ENCODE data around the gene RPTOR.

The RPTOR gene

DNA sequence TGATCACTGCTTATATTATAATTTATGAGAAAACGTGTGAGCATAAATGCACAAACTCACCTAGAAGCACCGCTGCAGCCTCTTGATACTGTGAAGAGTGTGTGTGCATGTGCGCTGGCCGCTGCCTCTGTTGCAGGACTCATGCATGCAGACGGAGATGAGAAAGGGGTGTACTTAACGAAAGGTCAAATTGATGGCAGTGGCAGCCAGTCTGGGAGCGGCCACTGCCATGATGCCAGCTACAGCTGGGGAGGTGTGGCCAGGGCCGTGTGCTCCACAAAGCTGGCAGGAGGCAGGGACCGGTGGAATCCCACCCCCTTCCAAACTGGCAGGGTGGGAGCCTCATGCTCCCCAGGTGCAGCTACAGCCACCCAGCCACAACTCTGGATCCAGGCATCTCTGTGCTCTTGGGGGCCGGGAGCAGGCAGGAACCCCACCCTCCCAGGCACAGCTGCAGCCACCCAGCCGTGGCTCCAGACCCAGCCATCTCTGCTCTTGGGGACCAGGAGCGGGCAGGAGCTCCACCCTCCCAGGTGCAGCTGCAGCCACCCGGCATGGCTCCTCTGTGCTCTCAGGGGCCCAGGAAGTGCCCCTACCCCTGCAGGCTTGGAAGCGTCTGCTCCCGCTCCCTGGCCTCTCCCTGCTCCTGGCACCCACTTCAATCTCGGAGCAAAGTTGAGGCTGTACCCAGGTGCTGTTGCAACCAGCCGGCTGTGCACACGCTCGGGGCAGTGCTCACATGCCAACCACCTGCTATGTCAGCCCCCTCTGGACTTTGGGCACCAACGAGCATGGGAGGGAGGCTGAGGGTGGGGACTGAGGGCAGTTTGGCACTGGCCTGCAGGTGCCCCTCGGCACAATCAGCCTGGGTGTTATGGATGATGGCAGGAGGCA lies 369.5 kb downstream of the RPTOR start:
- no peaks in the 10 kb centered on the region for H4K20me1 ChIP-seq (ENCODE audit: insufficient read depth, low read length)
- no peak overlapping the region for H3K4me2 ChIP-seq (ENCODE audit: insufficient read depth, low read length)
- H3K27ac ChIP-seq (ENCODE audit: low read length): no peak overlapping the region
- H3K4me3 ChIP-seq (ENCODE audit: low read depth in 1 of 2, low read length in 2 of 2): no peak overlapping the region
- H3K9ac ChIP-seq (ENCODE audit: low read depth, low read length): no peak overlapping the region
- H3K79me2 ChIP-seq (ENCODE audit: insufficient read depth, low read length): no peaks in the 10 kb centered on the region
- no peak for ATAC-seq (ENCODE audit: insufficient read depth, low read depth)
- no peaks in the 10 kb centered on the region for H3K27me3 ChIP-seq (ENCODE audit: insufficient read depth, low read length, poor library complexity)
- no peak for TF ChIP-seq CTCF (IDR thresholded peaks at IDR 0.05; ENCODE audit: borderline replicate concordance, extremely low read depth, low read length, poor library complexity, severe bottlenecking)
- H3K36me3 ChIP-seq (ENCODE audit: insufficient read depth, low read length): peaks cover 81% of the 10 kb centered on the region
- no peak overlapping the region for H2AFZ ChIP-seq (ENCODE audit: low read depth, low read length)
- no peaks in the 10 kb centered on the region for H3K4me1 ChIP-seq (ENCODE audit: insufficient read depth, low read length)
- peaks cover 32% of the 10 kb centered on the region for H3K9me3 ChIP-seq (ENCODE audit: insufficient read depth, low read length, severe bottlenecking)
- DNase-seq: no peak

DNA sequence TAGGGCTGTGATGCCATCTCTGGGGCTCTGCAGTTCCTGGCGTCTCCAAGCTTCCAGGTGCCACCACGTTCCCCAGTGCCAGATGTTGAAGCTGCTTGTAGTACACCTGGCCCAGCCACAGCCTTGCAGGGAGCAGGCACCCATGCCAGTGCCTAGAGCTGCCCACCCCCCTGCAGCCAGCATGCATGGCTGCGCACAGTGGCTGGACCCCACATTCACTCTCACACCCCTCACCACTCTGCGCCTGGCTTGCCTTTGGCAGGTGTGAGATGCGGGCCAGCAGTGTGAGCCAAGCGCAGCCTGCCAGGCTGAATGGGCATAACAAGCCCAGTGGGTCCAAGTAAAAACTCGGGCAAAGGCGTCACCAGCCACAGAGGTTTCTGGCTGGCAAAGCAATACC lies 371.6 kb downstream of the RPTOR start:
- Histone ChIP-seq H4K20me1 (ENCODE audit: insufficient read depth, low read length) (no peaks in the 10 kb centered on the region), H3K9ac (ENCODE audit: low read depth, low read length) (no peak overlapping the region), H3K36me3 (ENCODE audit: insufficient read depth, low read length) (peaks cover 68% of the 10 kb centered on the region), H3K79me2 (ENCODE audit: insufficient read depth, low read length) (no peaks in the 10 kb centered on the region), H3K4me1 (ENCODE audit: insufficient read depth, low read length) (no peaks in the 10 kb centered on the region), H3K27me3 (ENCODE audit: insufficient read depth, low read length, poor library complexity) (no peaks in the 10 kb centered on the region), H3K27ac (ENCODE audit: low read length) (no peak overlapping the region), H3K4me2 (ENCODE audit: insufficient read depth, low read length) (no peak overlapping the region), H3K9me3 (ENCODE audit: insufficient read depth, low read length, severe bottlenecking) (peaks cover 32% of the 10 kb centered on the region), H2AFZ (ENCODE audit: low read depth, low read length) (no peak overlapping the region), H3K4me3 (ENCODE audit: low read depth in 1 of 2, low read length in 2 of 2) (no peak overlapping the region)
- ATAC-seq (ENCODE audit: insufficient read depth, low read depth): no peak
- DNase-seq: no peak
- no peak for TF ChIP-seq CTCF (IDR thresholded peaks at IDR 0.05; ENCODE audit: borderline replicate concordance, extremely low read depth, low read length, poor library complexity, severe bottlenecking)
- TF ChIP-seq EZH2 (IDR thresholded peaks at IDR 0.05; ENCODE audit: borderline replicate concordance, low read depth, low read length, severe bottlenecking): no peak

GRCh38 chr17:80917716-80918560 lies 373.3 kb downstream of the RPTOR start:
- H3K27me3 ChIP-seq (ENCODE audit: insufficient read depth, low read length, poor library complexity): no peaks in the 10 kb centered on the region
- no peak overlapping the region for H3K9ac ChIP-seq (ENCODE audit: low read depth, low read length)
- no peak for ATAC-seq (ENCODE audit: insufficient read depth, low read depth)

More at GRCh38 chr17:80917716-80918560, 373.3 kb downstream of the RPTOR start:
- H2AFZ ChIP-seq (ENCODE audit: low read depth, low read length): no peak overlapping the region
- no peak for DNase-seq
- H3K4me3 ChIP-seq (ENCODE audit: low read depth in 1 of 2, low read length in 2 of 2): no peak overlapping the region
- no peaks in the 10 kb centered on the region for H3K4me1 ChIP-seq (ENCODE audit: insufficient read depth, low read length)
- H3K27ac ChIP-seq (ENCODE audit: low read length): no peak overlapping the region
- peaks cover 25% of the 10 kb centered on the region for H3K9me3 ChIP-seq (ENCODE audit: insufficient read depth, low read length, severe bottlenecking)
- H4K20me1 ChIP-seq (ENCODE audit: insufficient read depth, low read length): no peaks in the 10 kb centered on the region
- no peak for TF ChIP-seq EZH2 (IDR thresholded peaks at IDR 0.05; ENCODE audit: borderline replicate concordance, low read depth, low read length, severe bottlenecking)
- no peak for TF ChIP-seq CTCF (IDR thresholded peaks at IDR 0.05; ENCODE audit: borderline replicate concordance, extremely low read depth, low read length, poor library complexity, severe bottlenecking)
- no peaks in the 10 kb centered on the region for H3K79me2 ChIP-seq (ENCODE audit: insufficient read depth, low read length)
- no peak overlapping the region for H3K4me2 ChIP-seq (ENCODE audit: insufficient read depth, low read length)
- H3K36me3 ChIP-seq (ENCODE audit: insufficient read depth, low read length): peaks cover 63% of the 10 kb centered on the region
